Aorta (tissue), 5 donors: Measurements from ENCODE around the gene GALNT9. TPM values are rescaled to one million over a fixed set of nuclear protein-coding genes. Genes with fewer than 3 reads are reported as not detected.

ENCODE experiments used
- ATAC-seq: fragments of 200-7000 bp; cut with Tn5 transposase; one replicate; pipeline ENCODE4 v1.9.1; 2022; ENCODE audit warnings: moderate library complexity; ENCODE audit not compliant: low FRiP score
- DNase-seq, 2 donors: peaks; one replicate each; pipeline ENCODE4 v3.0.0-alpha.2; 2020
- H3K27ac ChIP-seq, 2 donors: one replicate each; pipeline ENCODE4 v1.5.1; 2013; ENCODE audit warnings: low read length in 2 of 2, mild to moderate bottlenecking in 2 of 2, moderate library complexity in 2 of 2, control low read depth in 1 of 2, inconsistent platforms in 1 of 2, low read depth in 1 of 2
- H3K27me3 ChIP-seq, 2 donors: one replicate each; pipeline ENCODE4 v1.6.1; 2013; ENCODE audit warnings: control low read depth in 1 of 2, low read length in 1 of 2, mild to moderate bottlenecking in 1 of 2, moderate library complexity in 1 of 2; ENCODE audit not compliant: insufficient read depth in 2 of 2, control insufficient read depth in 1 of 2
- H3K36me3 ChIP-seq, 2 donors: one replicate each; pipeline ENCODE4 v1.6.1; 2013; ENCODE audit warnings: control low read depth in 1 of 2, low read length in 1 of 2, mild to moderate bottlenecking in 1 of 2; ENCODE audit not compliant: insufficient read depth in 2 of 2, control insufficient read depth in 1 of 2
- H3K4me1 ChIP-seq, 2 donors: one replicate each; pipeline ENCODE4 v1.6.1; 2013; ENCODE audit warnings: low read length in 2 of 2, control low read depth in 1 of 2, mild to moderate bottlenecking in 1 of 2, moderate library complexity in 1 of 2; ENCODE audit not compliant: insufficient read depth in 2 of 2, control insufficient read depth in 1 of 2
- H3K4me3 ChIP-seq, 2 donors: one replicate each; pipeline ENCODE4 v1.5.1; 2013; ENCODE audit warnings: low read length in 2 of 2, control low read depth in 1 of 2, mild to moderate bottlenecking in 1 of 2
- H3K9me3 ChIP-seq: one replicate; pipeline ENCODE4 v1.6.1; 2013; ENCODE audit warnings: mild to moderate bottlenecking, low read length; ENCODE audit not compliant: control insufficient read depth
- WGBS, 2 donors: extraction: QIAGEN DNeasy Blood & Tissue Kit; methylation state at CpG; one replicate each; pipeline ENCODE4 v1.1.7; 2013; 5-methylcytosine and 5-hydroxymethylcytosine counted together
- intact Hi-C, 2 donors: fragments of 100-400 bp; cut with DNase I; formaldehyde crosslinking; loops; one replicate each; pipeline versions ENCODE4 v1.14.2 to v1.15.0; 2022
- polyA plus RNA-seq, 2 donors: library from polyadenylated mRNA; stranded (reverse); fragments of 200-250 nt; gene quantifications; one replicate each; pipeline ENCODE4 v1.2.3, GENCODE V29; 2013
- total RNA-seq, 2 donors: library from RNA; stranded (reverse); fragmentation: NEBNext Ultra II Directional; extraction: Animal tissue kit (Norgen Biotek cat#: 25700); gene quantifications; one replicate each; pipeline ENCODE4 v1.2.1, GENCODE V29; 2021
- donor health status: healthy with polysubstance abuse.
- donor health status: Bipolar disorder and iron deficiency.
- donor health status: DM: no; HTN: no; CAD: no.
- donor health status: DM: no; HTN: no; CAD: no.
- donor health status: DM: yes; HTN: yes; CAD: no.

The GALNT9 gene
- total and polyA plus RNA-seq, 4 donors, result 0.62 to 0.84 TPM; not detected in 2

- DNase-seq (peak in 1 of 2 donors; percentile 8), ATAC-seq (no peak)
- Histone ChIP-seq H3K27me3 (no peaks in the 10 kb centered on the region), H3K27ac (no peak overlapping the region), H3K4me3 (no peak overlapping the region), H3K36me3 (no peaks in the 10 kb centered on the region), H3K9me3 (no peaks in the 10 kb centered on the region), H3K4me1 (no peaks in the 10 kb centered on the region)
- 82 to 85% methylated on average over 10 of the region's 10 CpGs for WGBS, 2 donors
- intact Hi-C loops, result no loop called here
These were observed 11.3 kb downstream of the GALNT9 start for GRCh38 chr12:132318135-132318534.

- ATAC-seq (no peak), DNase-seq (peak in 1 of 2 donors; percentile 18)
- Histone ChIP-seq H3K27ac (no peak overlapping the region), H3K4me3 (no peak overlapping the region), H3K27me3 (no peaks in the 10 kb centered on the region), H3K9me3 (no peaks in the 10 kb centered on the region), H3K36me3 (no peaks in the 10 kb centered on the region), H3K4me1 (no peaks in the 10 kb centered on the region)
- intact Hi-C loops, result no loop called here
- 76 to 78% methylated on average over 19 of the region's 19 CpGs for WGBS, 2 donors
These were observed 12.0 kb downstream of the GALNT9 start for GRCh38 chr12:132317233-132317938.

GRCh38 chr12:132316497-132317232 lies 12.7 kb downstream of the GALNT9 start:
- H3K9me3 ChIP-seq, result peaks cover under 1% of the 10 kb centered on the region
- no peaks in the 10 kb centered on the region for H3K27me3 ChIP-seq
- intact Hi-C loops, result no loop called here
- peak in 1 of 2 donors; percentile 40 for DNase-seq
- H3K27ac ChIP-seq, result no peak overlapping the region
- H3K4me3 ChIP-seq, result no peak overlapping the region
- H3K4me1 ChIP-seq, result no peaks in the 10 kb centered on the region
- peak; percentile 9 for ATAC-seq
- H3K36me3 ChIP-seq, result no peaks in the 10 kb centered on the region
- 67 to 69% methylated on average over 17 of the region's 17 CpGs for WGBS, 2 donors

GRCh38 chr12:132315951-132316350 lies 13.4 kb downstream of the GALNT9 start:
- Histone ChIP-seq H3K27ac (no peak overlapping the region), H3K27me3 (no peaks in the 10 kb centered on the region), H3K9me3 (peaks cover 6% of the 10 kb centered on the region), H3K4me3 (no peak overlapping the region), H3K36me3 (no peaks in the 10 kb centered on the region), H3K4me1 (no peaks in the 10 kb centered on the region)
- DNase-seq (no peak), ATAC-seq (no peak)
- WGBS, 2 donors, result 62 to 67% methylated on average over 20 of the region's 20 CpGs
- intact Hi-C loops, result no loop called here

GRCh38 chr12:132315507-132315906 lies 13.9 kb downstream of the GALNT9 start:
- H3K4me1 ChIP-seq, result no peaks in the 10 kb centered on the region
- no peaks in the 10 kb centered on the region for H3K27me3 ChIP-seq
- intact Hi-C loops, result no loop called here
- H3K4me3 ChIP-seq, result no peak overlapping the region
- H3K27ac ChIP-seq, result no peak overlapping the region
- peaks cover 9% of the 10 kb centered on the region for H3K9me3 ChIP-seq
- WGBS, 2 donors, result 85 to 88% methylated on average over 19 of the region's 19 CpGs
- DNase-seq, result peak in 1 of 2 donors; percentile 34
- H3K36me3 ChIP-seq, result no peaks in the 10 kb centered on the region
- ATAC-seq, result no peak

GRCh38 chr12:132314516-132315233 lies 14.7 kb downstream of the GALNT9 start:
- WGBS, 2 donors, result 84 to 87% methylated on average over 26 of the region's 26 CpGs

GRCh38 chr12:132314035-132314434 lies 15.4 kb downstream of the GALNT9 start:
- peak in 1 of 2 donors; percentile 2 for DNase-seq
- H3K4me1 ChIP-seq, result no peaks in the 10 kb centered on the region
- WGBS, 2 donors, result 92 to 95% methylated on average over 2 of the region's 2 CpGs
- H3K9me3 ChIP-seq, result peaks cover 13% of the 10 kb centered on the region
- no peak overlapping the region for H3K4me3 ChIP-seq
- H3K27me3 ChIP-seq, result no peaks in the 10 kb centered on the region
- no peak overlapping the region for H3K27ac ChIP-seq
- ATAC-seq, result no peak
- intact Hi-C loops, result no loop called here
- H3K36me3 ChIP-seq, result no peaks in the 10 kb centered on the region

More at GRCh38 chr12:132314516-132315233, 14.7 kb downstream of the GALNT9 start:
- intact Hi-C loops, result no loop called here
- Histone ChIP-seq H3K27me3 (no peaks in the 10 kb centered on the region), H3K9me3 (peaks cover 11% of the 10 kb centered on the region), H3K4me1 (no peaks in the 10 kb centered on the region), H3K27ac (no peak overlapping the region), H3K36me3 (no peaks in the 10 kb centered on the region), H3K4me3 (no peak overlapping the region)
- DNase-seq (peak in 1 of 2 donors; percentile 28), ATAC-seq (no peak)

GRCh38 chr12:132313182-132313581 lies 16.2 kb downstream of the GALNT9 start:
- WGBS, 2 donors, result 90 to 94% methylated on average over 1 of the region's 1 CpG
- Histone ChIP-seq H3K27ac (no peak overlapping the region), H3K36me3 (no peaks in the 10 kb centered on the region), H3K27me3 (no peaks in the 10 kb centered on the region), H3K9me3 (peaks cover 13% of the 10 kb centered on the region), H3K4me1 (no peaks in the 10 kb centered on the region), H3K4me3 (no peak overlapping the region)
- DNase-seq (peak in 1 of 2 donors; percentile 6), ATAC-seq (no peak)
- intact Hi-C loops, result no loop called here
